Liver (tissue), 3 donors: Measurements from ENCODE around the gene MSMB.

Source experiments
- CTCF ChIP-seq: fragments of 150-350 bp; IDR thresholded peaks from 2 replicates; pipeline ENCODE4 v1.5.1; 2017; ENCODE audit warnings: improper control_type of control experiment, low read depth, low read length; ENCODE audit not compliant: missing input control
- JUND ChIP-seq, 2 donors: IDR thresholded peaks; 2 replicates each; pipeline ENCODE4 v1.6.1; 2016; ENCODE audit warnings: antibody characterized with exemption in 2 of 2
- MAX ChIP-seq: IDR thresholded peaks from 2 replicates; pipeline ENCODE4 v1.6.1; 2016; ENCODE audit warnings: antibody characterized with exemption
- YY1 ChIP-seq: IDR thresholded peaks from 2 replicates; pipeline ENCODE4 v1.6.1; 2016; ENCODE audit warnings: antibody characterized with exemption, mild to moderate bottlenecking
- donor health status: healthy.
- donor health status: healthy.

- TF ChIP-seq JUND (IDR thresholded peaks at IDR 0.05) (no peak), CTCF (no peak), YY1 (no peak), MAX (no peak)
Measured at GRCh38 chr10:46090258-46090812, 44.3 kb upstream of the MSMB start.
